Activated CD4-positive, alpha-beta T cell treated with anti-CD3 and anti-CD28 coated beads, Interleukin-2, Interleukin-4, amounts not matched to agents 100 ng/mL and 50 ng/mL, durations not matched to agents 16 hours and 8 hours (primary cell): ENCODE measurements around the gene CCDC88C.
"Not testable (repeated sequence)": the region's sequence is repeated elsewhere in the genome, so short reads cannot be mapped to it uniquely, and the experiment has no call there.

Experiments
- DNase-seq: peaks from one replicate; pipeline ENCODE4 v3.0.0-alpha.2; 2020; ENCODE audit warnings: low spot score

CCDC88C gene

GRCh38 chr14:91249841-91250616 lies 167.6 kb downstream of the CCDC88C start:
- peak; percentile 85 for DNase-seq

- DNase-seq: peak; percentile 94
Measured at GRCh38 chr14:91246051-91246852, 171.4 kb downstream of the CCDC88C start.

GRCh38 chr14:91245616-91246015 lies 172.0 kb downstream of the CCDC88C start:
- not testable (repeated sequence) for DNase-seq

- DNase-seq: peak; percentile 89
Measured at GRCh38 chr14:91245029-91245428, 172.6 kb downstream of the CCDC88C start.

- no peak for DNase-seq
Measured at GRCh38 chr14:91244501-91244901, 173.1 kb downstream of the CCDC88C start, which contains the start of gene GPR68. GPR68 (minus strand) TSS chr14:91244704; CDS start chr14:91235050, 9,654 bp downstream.

GRCh38 chr14:91243074-91243471 lies 174.5 kb downstream of the CCDC88C start:
- DNase-seq: no peak

- no peak for DNase-seq
Measured at GRCh38 chr14:91242635-91243034, 175.0 kb downstream of the CCDC88C start.

GRCh38 chr14:91241863-91242262 lies 175.8 kb downstream of the CCDC88C start:
- DNase-seq: peak; percentile 69

- DNase-seq: no peak
Measured at GRCh38 chr14:91238661-91239060, 179.0 kb downstream of the CCDC88C start.

- DNase-seq: no peak
Measured at GRCh38 chr14:91238085-91238484, 179.5 kb downstream of the CCDC88C start.

- DNase-seq: no peak
Measured at GRCh38 chr14:91237219-91237618, 180.4 kb downstream of the CCDC88C start.

GRCh38 chr14:91235841-91236240 lies 181.8 kb downstream of the CCDC88C start:
- no peak for DNase-seq

GRCh38 chr14:91234791-91235114 lies 182.9 kb downstream of the CCDC88C start:
- no peak for DNase-seq

- no peak for DNase-seq
Measured at GRCh38 chr14:91233936-91234790, 183.5 kb downstream of the CCDC88C start.

GRCh38 chr14:91232603-91233002 lies 185.0 kb downstream of the CCDC88C start:
- DNase-seq: no peak

GRCh38 chr14:91232052-91232451 lies 185.6 kb downstream of the CCDC88C start:
- no peak for DNase-seq

GRCh38 chr14:91231446-91231845 lies 186.2 kb downstream of the CCDC88C start:
- DNase-seq: no peak

GRCh38 chr14:91230397-91231035 lies 187.1 kb downstream of the CCDC88C start:
- DNase-seq: peak; percentile 62

- DNase-seq: peak; percentile 95
Measured at GRCh38 chr14:91229743-91230200, 187.8 kb downstream of the CCDC88C start.

- DNase-seq: no peak
Measured at GRCh38 chr14:91229005-91229382, 188.6 kb downstream of the CCDC88C start.

- DNase-seq: peak; percentile 95
Measured at GRCh38 chr14:91228112-91229004, 189.3 kb downstream of the CCDC88C start.
